Measurements from ENCODE around the gene SUCLA2. TPM values are rescaled to one million over a fixed set of nuclear protein-coding genes. Genes with fewer than 3 reads are reported as not detected.
A peak's percentile ranks its signal among the peaks of the same experiment; 100 is the strongest.

SUCLA2 gene
- polyA plus RNA-seq, 1 donor (not counting 4 experiments of a cell fraction or from before 2014, with no cell fraction given), result 64.3 TPM

DNA sequence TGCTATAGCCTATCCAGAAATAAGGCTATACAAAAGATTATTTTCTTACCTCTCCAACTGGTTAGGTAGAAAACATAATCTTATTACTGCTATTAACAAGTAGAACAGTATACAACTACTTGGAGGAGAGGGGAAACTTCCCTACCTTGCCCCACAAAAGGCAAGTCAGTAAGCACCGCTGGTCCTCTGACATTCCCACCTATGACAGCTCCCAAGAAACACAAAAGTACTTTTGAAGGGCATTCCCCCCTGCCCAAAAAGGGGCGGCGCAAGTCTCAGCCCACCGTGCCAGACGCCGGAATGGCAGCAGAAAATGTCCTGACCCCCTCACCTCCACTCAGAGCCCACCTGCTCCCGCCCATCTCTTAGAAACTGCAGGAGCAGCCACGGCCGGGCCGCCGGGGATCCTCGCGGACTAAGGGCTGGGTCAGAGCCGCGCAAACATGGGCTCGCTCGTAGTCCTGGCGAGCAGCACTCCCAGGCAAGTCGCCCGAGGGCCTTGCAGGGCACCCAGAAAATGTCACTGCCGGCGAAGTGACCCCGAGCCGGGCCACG, 437 bp downstream of the SUCLA2 start:
- H3K9me1 ChIP-seq (ENCODE audit: control insufficient read depth, extremely low read depth, insufficient read depth, low read length), result no peaks in the 10 kb centered on the region
- H4K20me1 ChIP-seq (ENCODE audit: control insufficient read depth, extremely low read depth, insufficient read depth, low read length), result no peaks in the 10 kb centered on the region
- peaks cover 46% of the 10 kb centered on the region for H3K79me2 ChIP-seq (ENCODE audit: control insufficient read depth, insufficient read depth, low read length)
- H3K4me3 ChIP-seq (ENCODE audit: control insufficient read depth in 2 of 3, extremely low read depth in 1 of 3, insufficient read depth in 2 of 3, low read depth in 1 of 3, low read length in 3 of 3), result peak overlapping the region; percentile 81 to 97 (median 95)
- peaks cover 35% of the 10 kb centered on the region for H3K4me1 ChIP-seq (ENCODE audit: control insufficient read depth, extremely low read depth, insufficient read depth, low read length)
- dilution Hi-C loops (cut with MboI; ENCODE audit: extremely low pct_ligation_motif_present, low sequenced_read_pairs), result no loop called here
- H3K9ac ChIP-seq (ENCODE audit: control insufficient read depth, extremely low read depth, insufficient read depth, low read length), result peak overlapping the region; percentile 97
- TF ChIP-seq, protein P1, sequence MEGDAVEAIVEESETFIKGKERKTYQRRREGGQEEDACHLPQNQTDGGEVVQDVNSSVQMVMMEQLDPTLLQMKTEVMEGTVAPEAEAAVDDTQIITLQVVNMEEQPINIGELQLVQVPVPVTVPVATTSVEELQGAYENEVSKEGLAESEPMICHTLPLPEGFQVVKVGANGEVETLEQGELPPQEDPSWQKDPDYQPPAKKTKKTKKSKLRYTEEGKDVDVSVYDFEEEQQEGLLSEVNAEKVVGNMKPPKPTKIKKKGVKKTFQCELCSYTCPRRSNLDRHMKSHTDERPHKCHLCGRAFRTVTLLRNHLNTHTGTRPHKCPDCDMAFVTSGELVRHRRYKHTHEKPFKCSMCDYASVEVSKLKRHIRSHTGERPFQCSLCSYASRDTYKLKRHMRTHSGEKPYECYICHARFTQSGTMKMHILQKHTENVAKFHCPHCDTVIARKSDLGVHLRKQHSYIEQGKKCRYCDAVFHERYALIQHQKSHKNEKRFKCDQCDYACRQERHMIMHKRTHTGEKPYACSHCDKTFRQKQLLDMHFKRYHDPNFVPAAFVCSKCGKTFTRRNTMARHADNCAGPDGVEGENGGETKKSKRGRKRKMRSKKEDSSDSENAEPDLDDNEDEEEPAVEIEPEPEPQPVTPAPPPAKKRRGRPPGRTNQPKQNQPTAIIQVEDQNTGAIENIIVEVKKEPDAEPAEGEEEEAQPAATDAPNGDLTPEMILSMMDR (optimal IDR thresholded peaks at IDR 0.05 in 1 of 3, IDR thresholded peaks at IDR 0.05 in 1 of 3, conservative IDR thresholded peaks at IDR 0.05 in 1 of 3; ENCODE audit: extremely low read depth in 1 of 3, insufficient read depth in 2 of 3, low read length in 3 of 3), result no peak
- TF ChIP-seq EZH2 (IDR thresholded peaks at IDR 0.05; ENCODE audit: low read length), result no peak
- FAIRE-seq, result no peak
- no peak for DNase-seq (ENCODE audit: low read depth, low spot score)
- H3K9me3 ChIP-seq (ENCODE audit: control insufficient read depth, low read depth, low read length), result no peaks in the 10 kb centered on the region
- peak overlapping the region; percentile 98 for H2AFZ ChIP-seq (ENCODE audit: control insufficient read depth, low read length)
- H3K27me3 ChIP-seq (ENCODE audit: control insufficient read depth, extremely low read depth, insufficient read depth, low read length), result no peaks in the 10 kb centered on the region
- H3K4me2 ChIP-seq (ENCODE audit: control insufficient read depth, extremely low read depth, insufficient read depth, low read depth, low read length), result peak overlapping the region; percentile 99
- peaks cover 0 to 1% of the 10 kb centered on the region in 2 experiments for H3K36me3 ChIP-seq (ENCODE audit: control insufficient read depth in 2 of 2, extremely low read depth in 1 of 2, insufficient read depth in 2 of 2, low read length in 2 of 2)
- H3K27ac ChIP-seq (ENCODE audit: control insufficient read depth, insufficient read depth, low read length), result peak overlapping the region; percentile 98

DNA sequence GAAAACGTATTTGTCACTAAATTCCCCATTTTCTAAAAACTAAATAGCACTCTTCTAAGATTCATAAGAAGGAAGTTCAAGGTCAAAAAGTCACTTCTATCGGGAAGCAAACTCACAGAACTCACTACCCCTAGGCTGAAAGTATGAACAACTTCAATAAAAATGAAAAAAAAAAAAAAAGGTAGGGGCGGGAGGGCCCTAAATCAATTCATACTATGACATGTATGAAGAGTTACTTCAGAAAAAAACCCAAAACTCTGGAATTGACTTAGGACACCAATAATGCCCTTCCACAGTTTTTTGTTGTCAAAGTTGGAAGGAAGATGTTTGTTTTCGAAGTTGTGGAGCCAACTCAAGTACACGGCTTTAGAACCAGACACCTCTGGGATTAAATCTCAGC, 1.1 kb downstream of the SUCLA2 start:
- peaks cover 32% of the 10 kb centered on the region for H3K4me1 ChIP-seq (ENCODE audit: control insufficient read depth, extremely low read depth, insufficient read depth, low read length)
- H3K79me2 ChIP-seq (ENCODE audit: control insufficient read depth, insufficient read depth, low read length), result peaks cover 47% of the 10 kb centered on the region
- H3K27ac ChIP-seq (ENCODE audit: control insufficient read depth, insufficient read depth, low read length), result peak overlapping the region; percentile 98
- no peaks in the 10 kb centered on the region for H3K9me3 ChIP-seq (ENCODE audit: control insufficient read depth, low read depth, low read length)
- H3K4me2 ChIP-seq (ENCODE audit: control insufficient read depth, extremely low read depth, insufficient read depth, low read depth, low read length), result peak overlapping the region; percentile 99
- H3K4me3 ChIP-seq (ENCODE audit: control insufficient read depth in 2 of 3, extremely low read depth in 1 of 3, insufficient read depth in 2 of 3, low read depth in 1 of 3, low read length in 3 of 3), result peak overlapping the region; percentile 81 to 97 (median 95)
- DNase-seq (ENCODE audit: low read depth, low spot score) (no peak), FAIRE-seq (no peak)
- no peaks in the 10 kb centered on the region for H3K27me3 ChIP-seq (ENCODE audit: control insufficient read depth, extremely low read depth, insufficient read depth, low read length)
- peaks cover 0 to 1% of the 10 kb centered on the region in 2 experiments for H3K36me3 ChIP-seq (ENCODE audit: control insufficient read depth in 2 of 2, extremely low read depth in 1 of 2, insufficient read depth in 2 of 2, low read length in 2 of 2)
- no peaks in the 10 kb centered on the region for H3K9me1 ChIP-seq (ENCODE audit: control insufficient read depth, extremely low read depth, insufficient read depth, low read length)
- no peak overlapping the region for H2AFZ ChIP-seq (ENCODE audit: control insufficient read depth, low read length)
- H4K20me1 ChIP-seq (ENCODE audit: control insufficient read depth, extremely low read depth, insufficient read depth, low read length), result no peaks in the 10 kb centered on the region
- dilution Hi-C loops (cut with MboI; ENCODE audit: extremely low pct_ligation_motif_present, low sequenced_read_pairs), result no loop called here
- peak overlapping the region; percentile 97 for H3K9ac ChIP-seq (ENCODE audit: control insufficient read depth, extremely low read depth, insufficient read depth, low read length)
- TF ChIP-seq, protein P1 (optimal IDR thresholded peaks at IDR 0.05 in 1 of 3, IDR thresholded peaks at IDR 0.05 in 1 of 3, conservative IDR thresholded peaks at IDR 0.05 in 1 of 3; ENCODE audit: extremely low read depth in 1 of 3, insufficient read depth in 2 of 3, low read length in 3 of 3), result no peak
- no peak for TF ChIP-seq EZH2 (IDR thresholded peaks at IDR 0.05; ENCODE audit: low read length)

Measured in keratinocyte (primary cell).